Stromal cell of bone marrow (primary cell): ENCODE results near the gene SSH2.

Experiments
- DNase-seq: peaks from one replicate; pipeline ENCODE4 v3.0.0-alpha.2; 2012; ENCODE audit warnings: low read depth

SSH2 gene

GRCh38 chr17:29589524-29590410, 340.3 kb downstream of the SSH2 start, which contains the start of gene GIT1:
TSS of gene GIT1 (minus strand) at chr17:29589648. CDS start at chr17:29589378, 270 bp downstream.
- peak; percentile 76 for DNase-seq

GRCh38 chr17:29588562-29589411, 341.2 kb downstream of the SSH2 start:
- DNase-seq = no peak

GRCh38 chr17:29588017-29588561, 341.9 kb downstream of the SSH2 start:
- no peak for DNase-seq

- DNase-seq = no peak
These were observed 342.4 kb downstream of the SSH2 start for GRCh38 chr17:29587591-29587990.

- no peak for DNase-seq
These were observed 343.2 kb downstream of the SSH2 start for GRCh38 chr17:29586676-29587469.

GRCh38 chr17:29585080-29585751, 344.8 kb downstream of the SSH2 start:
- no peak for DNase-seq

- DNase-seq = no peak
These were observed 345.5 kb downstream of the SSH2 start for GRCh38 chr17:29584452-29585079.

- no peak for DNase-seq
These were observed 346.4 kb downstream of the SSH2 start for GRCh38 chr17:29583324-29584248.

GRCh38 chr17:29582772-29583171, 347.3 kb downstream of the SSH2 start:
- no peak for DNase-seq

- no peak for DNase-seq
These were observed 347.7 kb downstream of the SSH2 start for GRCh38 chr17:29582254-29582765.

- no peak for DNase-seq
These were observed 348.3 kb downstream of the SSH2 start for GRCh38 chr17:29581583-29582253.

GRCh38 chr17:29579866-29580771, 349.9 kb downstream of the SSH2 start:
- DNase-seq = peak; percentile 55

GRCh38 chr17:29578626-29579485, 351.2 kb downstream of the SSH2 start:
- DNase-seq = no peak

GRCh38 chr17:29577385-29578211, 352.4 kb downstream of the SSH2 start:
- no peak for DNase-seq

- no peak for DNase-seq
These were observed 353.0 kb downstream of the SSH2 start for GRCh38 chr17:29577001-29577370.
